ENCODE results near the gene CLCA1. TPM values are rescaled to one million over a fixed set of nuclear protein-coding genes. Genes with fewer than 3 reads are reported as not detected.

Gene CLCA1
- total RNA-seq, 1 donor from 2014 or later: not detected

GRCh38 chr1:86541859-86542258 is 73.1 kb downstream of the CLCA1 start:
- H3K9me3 Mint-ChIP-seq: no peaks in the 10 kb centered on the region
- Histone ChIP-seq H3K79me2 (ENCODE audit: low read depth) (no peaks in the 10 kb centered on the region), H3K4me3 (no peak overlapping the region), H3K36me3 (no peaks in the 10 kb centered on the region), H4K20me1 (ENCODE audit: low read depth) (no peaks in the 10 kb centered on the region), H3K4me1 (no peaks in the 10 kb centered on the region), H3K27me3 (no peaks in the 10 kb centered on the region), H3K4me2 (no peak overlapping the region), H3K9me3 (ENCODE audit: low read depth) (no peaks in the 10 kb centered on the region), H3K9ac (no peak overlapping the region), H3F3A (ENCODE audit: low read depth) (no peaks in the 10 kb centered on the region), H2AFZ (replicated peaks) (no peak overlapping the region), H3K27ac (no peak overlapping the region)
- no peaks in the 10 kb centered on the region for H3K36me3 Mint-ChIP-seq
- no peak for DNase-seq (ENCODE audit: low spot score)
- H3K4me1 Mint-ChIP-seq: peaks cover 2% of the 10 kb centered on the region
- H3K4me3 Mint-ChIP-seq: no peak overlapping the region
- H3K27me3 Mint-ChIP-seq (ENCODE audit: insufficient read depth, low read depth): no peaks in the 10 kb centered on the region
- H3K27ac Mint-ChIP-seq: no peak overlapping the region
- TF ChIP-seq CTCF (IDR thresholded peaks at IDR 0.05) (no peak), EZH2phosphoT487 (IDR thresholded peaks at IDR 0.05) (no peak), EZH2 (IDR thresholded peaks at IDR 0.05) (no peak)

- H2AFZ ChIP-seq (replicated peaks): no peak overlapping the region
- no peaks in the 10 kb centered on the region for H3K27me3 Mint-ChIP-seq (ENCODE audit: insufficient read depth, low read depth)
- no peak overlapping the region for H3K4me2 ChIP-seq
- no peaks in the 10 kb centered on the region for H3K27me3 ChIP-seq
- DNase-seq (ENCODE audit: low spot score): no peak
- H3K4me1 Mint-ChIP-seq: peaks cover 2% of the 10 kb centered on the region
- no peaks in the 10 kb centered on the region for H3K9me3 ChIP-seq (ENCODE audit: low read depth)
- H3K27ac ChIP-seq: no peak overlapping the region
- TF ChIP-seq EZH2phosphoT487 (IDR thresholded peaks at IDR 0.05): no peak
- no peaks in the 10 kb centered on the region for H3K79me2 ChIP-seq (ENCODE audit: low read depth)
- H3K9ac ChIP-seq: no peak overlapping the region
- H3K9me3 Mint-ChIP-seq: no peaks in the 10 kb centered on the region
- no peaks in the 10 kb centered on the region for H3K36me3 ChIP-seq
- H4K20me1 ChIP-seq (ENCODE audit: low read depth): no peaks in the 10 kb centered on the region
- no peaks in the 10 kb centered on the region for H3F3A ChIP-seq (ENCODE audit: low read depth)
- no peaks in the 10 kb centered on the region for H3K36me3 Mint-ChIP-seq
- H3K4me3 ChIP-seq: no peak overlapping the region
- H3K27ac Mint-ChIP-seq: no peak overlapping the region
- no peak overlapping the region for H3K4me3 Mint-ChIP-seq
- no peaks in the 10 kb centered on the region for H3K4me1 ChIP-seq
Measured at GRCh38 chr1:86542631-86543030, 73.9 kb downstream of the CLCA1 start.

- Mint-ChIP-seq H3K36me3 (no peaks in the 10 kb centered on the region), H3K27me3 (ENCODE audit: insufficient read depth, low read depth) (no peaks in the 10 kb centered on the region), H3K9me3 (no peaks in the 10 kb centered on the region), H3K4me1 (peaks cover 5% of the 10 kb centered on the region), H3K27ac (no peak within 1 kb of the TSS), H3K4me3 (no peak within 1 kb of the TSS)
- H3F3A ChIP-seq (ENCODE audit: low read depth): no peaks in the 10 kb centered on the region
- no peaks in the 10 kb centered on the region for H3K36me3 ChIP-seq
- no peaks in the 10 kb centered on the region for H4K20me1 ChIP-seq (ENCODE audit: low read depth)
- H3K27me3 ChIP-seq: no peaks in the 10 kb centered on the region
- H3K4me2 ChIP-seq: no peak within 1 kb of the TSS
- H2AFZ ChIP-seq (replicated peaks): no peak within 1 kb of the TSS
- H3K4me1 ChIP-seq: no peaks in the 10 kb centered on the region
- DNase-seq (ENCODE audit: low spot score): no peak
- H3K79me2 ChIP-seq (ENCODE audit: low read depth): no peaks in the 10 kb centered on the region
- TF ChIP-seq EZH2phosphoT487 (IDR thresholded peaks at IDR 0.05): no peak
- TF ChIP-seq EZH2 (IDR thresholded peaks at IDR 0.05): no peak
- no peak within 1 kb of the TSS for H3K9ac ChIP-seq
- H3K4me3 ChIP-seq: no peak within 1 kb of the TSS
- H3K9me3 ChIP-seq (ENCODE audit: low read depth): no peaks in the 10 kb centered on the region
- H3K27ac ChIP-seq: no peak within 1 kb of the TSS
Measured at GRCh38 chr1:86546787-86547221, 78.1 kb downstream of the CLCA1 start, which contains the start of gene CLCA4. TSS of gene CLCA4 (plus strand) at chr1:86547078. CDS start at chr1:86547120, 42 bp downstream.

GRCh38 chr1:86548839-86549238 is 80.1 kb downstream of the CLCA1 start:
- Mint-ChIP-seq H3K27me3 (ENCODE audit: insufficient read depth, low read depth) (no peaks in the 10 kb centered on the region), H3K36me3 (no peaks in the 10 kb centered on the region), H3K4me3 (no peak overlapping the region), H3K9me3 (peaks cover 5% of the 10 kb centered on the region), H3K4me1 (peaks cover 3% of the 10 kb centered on the region), H3K27ac (no peak overlapping the region)
- no peaks in the 10 kb centered on the region for H3K36me3 ChIP-seq
- H3K4me3 ChIP-seq: no peak overlapping the region
- DNase-seq (ENCODE audit: low spot score): no peak
- H3K4me1 ChIP-seq: no peaks in the 10 kb centered on the region
- no peak overlapping the region for H3K4me2 ChIP-seq
- H3K9me3 ChIP-seq (ENCODE audit: low read depth): no peaks in the 10 kb centered on the region
- TF ChIP-seq CTCF (IDR thresholded peaks at IDR 0.05): no peak
- TF ChIP-seq EZH2phosphoT487 (IDR thresholded peaks at IDR 0.05): no peak
- no peak for TF ChIP-seq EZH2 (IDR thresholded peaks at IDR 0.05)
- no peaks in the 10 kb centered on the region for H3F3A ChIP-seq (ENCODE audit: low read depth)
- H4K20me1 ChIP-seq (ENCODE audit: low read depth): no peaks in the 10 kb centered on the region
- H3K79me2 ChIP-seq (ENCODE audit: low read depth): no peaks in the 10 kb centered on the region
- no peak overlapping the region for H2AFZ ChIP-seq (replicated peaks)
- no peaks in the 10 kb centered on the region for H3K27me3 ChIP-seq
- no peak overlapping the region for H3K27ac ChIP-seq
- no peak overlapping the region for H3K9ac ChIP-seq

Other genes starting within 250 kb of the CLCA1 start
- 27.7 and 62.6 TPM in 2 replicates for gene ODF2L, start 72.6 kb upstream of the CLCA1 start, total RNA-seq (ENCODE audit: low replicate concordance)
- gene CLCA2, start 44.8 kb upstream of the CLCA1 start, total RNA-seq (ENCODE audit: low replicate concordance): not detected in 2 replicates
- gene CLCA4, start 78.2 kb downstream of the CLCA1 start, total RNA-seq (ENCODE audit: low replicate concordance): not detected in 2 replicates
- gene SH3GLB1, start 235.6 kb downstream of the CLCA1 start, total RNA-seq (ENCODE audit: low replicate concordance): 21.5 and 28.5 TPM in 2 replicates